HL-60/S4 treated with phorbol 12-myristate 13-acetate at 8.2 ng/mL for 4 days and 3 days (cell line): ENCODE data around the gene SRSF9.

Experiments
- in situ Hi-C: fragments of 300-500 bp; cut with MboI; formaldehyde crosslinking; loops from 2 replicates; pipeline ENCODE4 v1.15.0; 2022; ENCODE audit warnings: low sequenced_read_pairs

SRSF9 gene

GRCh38 chr12:120483621-120484020 is 14.1 kb upstream of the SRSF9 start:
- in situ Hi-C loops: no loop called here

- in situ Hi-C loops: no loop called here
These were observed 11.6 kb upstream of the SRSF9 start for GRCh38 chr12:120481022-120481767.

GRCh38 chr12:120480211-120480610 is 10.7 kb upstream of the SRSF9 start:
- in situ Hi-C loops: no loop called here

GRCh38 chr12:120479458-120479857 is 9.9 kb upstream of the SRSF9 start:
- in situ Hi-C loops: no loop called here

- in situ Hi-C loops: no loop called here
These were observed 6.1 kb upstream of the SRSF9 start for GRCh38 chr12:120475643-120476042.

- in situ Hi-C loops: no loop called here
These were observed 5.0 kb upstream of the SRSF9 start for GRCh38 chr12:120474616-120474960.

GRCh38 chr12:120473807-120474615 is 4.5 kb upstream of the SRSF9 start:
- in situ Hi-C loops: no loop called here

- in situ Hi-C loops: no loop called here
These were observed 3.0 kb upstream of the SRSF9 start for GRCh38 chr12:120472521-120472920.

- in situ Hi-C loops: no loop called here
These were observed 719 bp upstream of the SRSF9 start for GRCh38 chr12:120470150-120470784.

GRCh38 chr12:120468821-120469449 is 613 bp downstream of the SRSF9 start:
- in situ Hi-C loops: no loop called here

- in situ Hi-C loops: no loop called here
These were observed 1.2 kb downstream of the SRSF9 start for GRCh38 chr12:120468325-120468820.

GRCh38 chr12:120467439-120467838 is 2.1 kb downstream of the SRSF9 start:
- in situ Hi-C loops: no loop called here

GRCh38 chr12:120466560-120467315 is 2.8 kb downstream of the SRSF9 start:
- in situ Hi-C loops: no loop called here

GRCh38 chr12:120465756-120466155 is 3.8 kb downstream of the SRSF9 start:
- in situ Hi-C loops: no loop called here

- in situ Hi-C loops: no loop called here
These were observed 5.8 kb downstream of the SRSF9 start for GRCh38 chr12:120463712-120464111.

- in situ Hi-C loops: no loop called here
These were observed 7.4 kb downstream of the SRSF9 start for GRCh38 chr12:120462099-120462640.

- in situ Hi-C loops: no loop called here
These were observed 9.4 kb downstream of the SRSF9 start for GRCh38 chr12:120460157-120460556.

GRCh38 chr12:120457133-120457532 is 12.4 kb downstream of the SRSF9 start:
- in situ Hi-C loops: no loop called here

- in situ Hi-C loops: no loop called here
These were observed 14.2 kb downstream of the SRSF9 start for GRCh38 chr12:120455302-120455701.

GRCh38 chr12:120453977-120454376 is 15.6 kb downstream of the SRSF9 start:
- in situ Hi-C loops: no loop called here
